GM12878 (cell line): ENCODE data around the gene BAZ2A. TPM values are rescaled to one million over a fixed set of nuclear protein-coding genes. Genes with fewer than 3 reads are reported as not detected.

ENCODE experiments used
- ATAC-seq: fragments of 200-7000 bp; cut with Tn5 transposase; 3 replicates; pipeline ENCODE4 v1.9.1; 2020; ENCODE audit warnings: mild to moderate bottlenecking, moderate library complexity
- BruUV-seq: library from RNA; stranded (reverse); fragments of 400-500 nt; replicated peaks from 2 replicates; lab custom pipeline; 2021; lab: Mats Ljungman, UMichigan
- CTCF ChIA-PET: fragments of 300-600 bp; sonication (Branson Sonifier 250); formaldehyde crosslinking; extraction: SDS; loops from one replicate; lab custom pipeline; 2021; ENCODE audit warnings: inconsistent platforms; lab: Yijun Ruan, JAX
- POLR2A ChIA-PET: fragments of 350-600 bp; formaldehyde crosslinking; extraction: SDS; loops from one replicate; lab custom pipeline; 2021; ENCODE audit warnings: inconsistent platforms; lab: Charles Lee
- RAD21 ChIA-PET: fragments of 300-600 bp; sonication (Branson Sonifier 250); formaldehyde crosslinking; loops from one replicate; lab custom pipeline; 2023; ENCODE audit warnings: antibody characterized with exemption; ENCODE audit not compliant: unreplicated experiment; lab: Charles Lee
- SMC1A ChIA-PET: fragments of 300-600 bp; sonication (Branson Sonifier 250); formaldehyde crosslinking; loops from one replicate; lab custom pipeline; 2023; ENCODE audit not compliant: unreplicated experiment, uncharacterized antibody; lab: Charles Lee
- DNase-seq: peaks from one replicate; pipeline ENCODE4 v3.0.0-alpha.2; 2011; ENCODE audit warnings: low read depth, low spot score
- FAIRE-seq: peaks from 3 replicates; lab custom pipeline; 2011; peaks lifted over from hg19 to GRCh38; lab: Jason Lieb, UNC
- H2AFZ ChIP-seq: 2 replicates; pipeline ENCODE4 v1.6.0; 2011; ENCODE audit warnings: low read depth, low read length, control low read depth; ENCODE audit not compliant: control insufficient read depth
- H3K27ac ChIP-seq: 2 replicates; pipeline ENCODE4 v1.5.1; 2011; ENCODE audit warnings: control low read depth; ENCODE audit not compliant: control insufficient read depth, insufficient read depth
- H3K27me3 ChIP-seq, 2 experiments: replicated peaks in 1 of 2; 2 replicates each; pipeline versions ENCODE4 v1.6.0 to v1.6.1; 2011; ENCODE audit warnings: low read length in 1 of 2; ENCODE audit not compliant: control insufficient read depth in 2 of 2, insufficient read depth in 2 of 2
- H3K36me3 ChIP-seq, 2 experiments: 2 replicates each; pipeline ENCODE4 v1.5.1; 2011; ENCODE audit warnings: low read length in 1 of 2; ENCODE audit not compliant: control insufficient read depth in 2 of 2, insufficient read depth in 2 of 2
- H3K4me1 ChIP-seq: 2 replicates; pipeline ENCODE4 v1.6.1; 2011; ENCODE audit warnings: mild to moderate bottlenecking, low read length, moderate library complexity, mixed read lengths; ENCODE audit not compliant: control insufficient read depth, insufficient read depth
- H3K4me2 ChIP-seq: 2 replicates; pipeline ENCODE4 v1.6.0; 2011; ENCODE audit warnings: control low read depth; ENCODE audit not compliant: control insufficient read depth, insufficient read depth
- H3K4me3 ChIP-seq: fragments of 200-600 bp; sonication (generic); 2 replicates; pipeline ENCODE4 v1.5.1; 2016
- H3K79me2 ChIP-seq: 2 replicates; pipeline ENCODE4 v1.6.0; 2011; ENCODE audit warnings: low read length; ENCODE audit not compliant: control insufficient read depth, insufficient read depth
- H3K9ac ChIP-seq: 2 replicates; pipeline ENCODE4 v1.8.0; 2011; ENCODE audit warnings: low read length, control low read depth, mixed read lengths; ENCODE audit not compliant: control insufficient read depth, insufficient read depth
- H3K9me3 ChIP-seq: replicated peaks from 3 replicates; pipeline ENCODE4 v1.5.1; 2011; ENCODE audit warnings: mild to moderate bottlenecking, low read length; ENCODE audit not compliant: control insufficient read depth, insufficient read depth
- H4K20me1 ChIP-seq: 2 replicates; pipeline ENCODE4 v1.6.0; 2011; ENCODE audit not compliant: control insufficient read depth, insufficient read depth
- BRCA1 ChIP-seq: IDR thresholded peaks from 2 replicates; pipeline ENCODE4 v1.6.1; 2011; ENCODE audit warnings: low read depth, low read length, improper control_type of control experiment
- CBX3 ChIP-seq: fragments of 200-600 bp; sonication (generic); IDR thresholded peaks from 2 replicates; pipeline ENCODE4 v1.6.1; 2016; ENCODE audit warnings: low read depth, borderline replicate concordance
- CUX1 ChIP-seq: IDR thresholded peaks from 2 replicates; pipeline ENCODE4 v1.6.1; 2012; ENCODE audit warnings: improper control_type of control experiment, low read depth, low read length; ENCODE audit not compliant: insufficient replicate concordance
- NFXL1 ChIP-seq: fragments of 450-650 bp; IDR thresholded peaks from 2 replicates; pipeline ENCODE4 v1.6.1; 2017; ENCODE audit warnings: antibody characterized with exemption, mild to moderate bottlenecking, borderline replicate concordance
- RAD21 ChIP-seq: IDR thresholded peaks from 2 replicates; pipeline ENCODE4 v1.6.1; 2011; ENCODE audit warnings: mild to moderate bottlenecking, low read depth, low read length, moderate library complexity; ENCODE audit not compliant: insufficient read depth
- RBBP5 ChIP-seq: fragments of 200-600 bp; sonication (generic); conservative IDR thresholded peaks from 2 replicates; pipeline ENCODE4 v1.6.1; 2016
- YY1 ChIP-seq: IDR thresholded peaks from 2 replicates; pipeline ENCODE4 v1.6.1; 2011; ENCODE audit warnings: low read depth, mild to moderate bottlenecking, low read length
- ZNF687 ChIP-seq: fragments of 450-650 bp; IDR thresholded peaks from 2 replicates; pipeline ENCODE4 v1.6.1; 2017; ENCODE audit warnings: mild to moderate bottlenecking, moderate library complexity
- WGBS: methylation state at CpG from one replicate; pipeline ENCODE4 v1.1.6; 2016; ENCODE audit warnings: low lambda C conversion rate; ENCODE audit not compliant: insufficient replicate concordance, insufficient coverage; ENCODE audit errors: missing lambda C conversion rate; 5-methylcytosine and 5-hydroxymethylcytosine counted together
- in situ Hi-C: fragments of 300-500 bp; cut with MboI; formaldehyde crosslinking; loops from 9 replicates; pipeline ENCODE4 v1.14.3; 2018; ENCODE audit warnings: mixed read lengths
- intact Hi-C: fragments of 100-400 bp; cut with micrococcal nuclease; formaldehyde crosslinking; loops from one replicate; pipeline ENCODE4 v1.14.2; 2022; ENCODE audit not compliant: unreplicated experiment
- polyA plus RNA-seq, 11 experiments: library from polyadenylated mRNA; depleted of rRNA in 4 of 11; unstranded in 6 of 11; stranded (reverse) in 5 of 11; fragments of >200 nt; fragmentation: Nextera tagmentation in 4 of 11; fragmentation: Illumina TruSeq in 1 of 11; extraction: Ambion mirVana in 4 of 11; extraction: Trizol in 1 of 11; gene quantifications; 1 replicate in 1 of 11; 2 replicates in 10 of 11; pipeline versions ENCODE4 v1.2.1 to v1.2.3, GENCODE V29; 2011 to 2016; ENCODE audit warnings: inconsistent platforms in 2 of 11, missing spikeins in 2 of 11, low read depth in 1 of 11
- total RNA-seq, 4 experiments: library from RNA; depleted of rRNA in 3 of 4; stranded (reverse); fragments of >200 nt in 3 of 4; fragmentation: Illumina TruSeq in 1 of 4; extraction: Trizol in 1 of 4; gene quantifications; 2 replicates each; pipeline versions ENCODE4 v1.2.1 to v1.2.3, GENCODE V29; 2013 to 2021
- TF ChIP-seq, protein P1 (sequence below), 3 experiments: IDR thresholded peaks in 2 of 3; conservative IDR thresholded peaks in 1 of 3; 2 replicates each; pipeline ENCODE4 v1.5.1; 2011; ENCODE audit warnings: low read depth in 3 of 3, low read length in 3 of 3, mild to moderate bottlenecking in 3 of 3, control low read depth in 2 of 3, moderate library complexity in 2 of 3, inconsistent platforms in 1 of 3, mixed read lengths in 1 of 3; ENCODE audit not compliant: control insufficient read depth in 2 of 3, insufficient read depth in 1 of 3; ENCODE audit errors: extremely low read depth in 1 of 3

BAZ2A gene
- total and polyA plus RNA-seq, 10 of the 15 experiments (the other 5 are each of a cell fraction or from before 2014, with no cell fraction given): 4.8 to 90.2 (median 29.9) TPM

- TF ChIP-seq BRCA1: no peak
Measured at GRCh38 chr12:56591126-56591525, 39.0 kb downstream of the BAZ2A start (continued).

- RAD21 ChIA-PET: interaction anchor here (0.6 to 2.8 kb wide), 4 partner anchors 46 to 104 kb away, joined by 3 to 14 read pairs (median 6); no protein-coding TSS in a partner anchor
- H2AFZ ChIP-seq: no peak overlapping the region
- no TSS peak for BruUV-seq
- no peaks in the 10 kb centered on the region for H3K4me1 ChIP-seq
- H3K9ac ChIP-seq: no peak overlapping the region
- SMC1A ChIA-PET: interaction anchor here (0.8 to 4.7 kb wide), 9 partner anchors 9 to 78 kb away, joined by 3 to 30 read pairs (median 4); partner anchors contain the start of gene RBMS2
- H3K9me3 ChIP-seq: no peaks in the 10 kb centered on the region
- intact Hi-C loops: loop anchor here (1.0 to 10.0 kb wide), 2 partner anchors 77 to 396 kb away; no protein-coding TSS in a partner anchor
- CTCF ChIA-PET: interaction anchor here (0.7 to 6.5 kb wide), 20 partner anchors 10 to 428 kb away, joined by 3 to 50 read pairs (median 4); partner anchors contain the start of gene RBMS2
- no peak overlapping the region for H3K4me2 ChIP-seq
- ATAC-seq (peak; percentile 95), FAIRE-seq (peak; percentile 89), DNase-seq (no peak)
- in situ Hi-C loops: loop anchor here (5.0 kb wide), 1 partner anchor 68 kb away; the partner anchor contains the start of gene RBMS2
- no peaks in the 10 kb centered on the region for H3K79me2 ChIP-seq
- H3K4me3 ChIP-seq: no peak overlapping the region
- POLR2A ChIA-PET: interaction anchor here (0.5 to 1.6 kb wide), 4 partner anchors 46 to 104 kb away, joined by 3 to 5 read pairs (median 4); no protein-coding TSS in a partner anchor
- 53% methylated on average over 3 of the region's 3 CpGs for WGBS
- no peaks in the 10 kb centered on the region for H3K27me3 ChIP-seq
- no peaks in the 10 kb centered on the region; a peak in 1 of 4 replicates for H3K36me3 ChIP-seq
- H3K27ac ChIP-seq: no peak overlapping the region
- no peaks in the 10 kb centered on the region for H4K20me1 ChIP-seq
- TF ChIP-seq, protein P1, sequence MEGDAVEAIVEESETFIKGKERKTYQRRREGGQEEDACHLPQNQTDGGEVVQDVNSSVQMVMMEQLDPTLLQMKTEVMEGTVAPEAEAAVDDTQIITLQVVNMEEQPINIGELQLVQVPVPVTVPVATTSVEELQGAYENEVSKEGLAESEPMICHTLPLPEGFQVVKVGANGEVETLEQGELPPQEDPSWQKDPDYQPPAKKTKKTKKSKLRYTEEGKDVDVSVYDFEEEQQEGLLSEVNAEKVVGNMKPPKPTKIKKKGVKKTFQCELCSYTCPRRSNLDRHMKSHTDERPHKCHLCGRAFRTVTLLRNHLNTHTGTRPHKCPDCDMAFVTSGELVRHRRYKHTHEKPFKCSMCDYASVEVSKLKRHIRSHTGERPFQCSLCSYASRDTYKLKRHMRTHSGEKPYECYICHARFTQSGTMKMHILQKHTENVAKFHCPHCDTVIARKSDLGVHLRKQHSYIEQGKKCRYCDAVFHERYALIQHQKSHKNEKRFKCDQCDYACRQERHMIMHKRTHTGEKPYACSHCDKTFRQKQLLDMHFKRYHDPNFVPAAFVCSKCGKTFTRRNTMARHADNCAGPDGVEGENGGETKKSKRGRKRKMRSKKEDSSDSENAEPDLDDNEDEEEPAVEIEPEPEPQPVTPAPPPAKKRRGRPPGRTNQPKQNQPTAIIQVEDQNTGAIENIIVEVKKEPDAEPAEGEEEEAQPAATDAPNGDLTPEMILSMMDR (IDR thresholded peaks at IDR 0.05 in 2 of 3, conservative IDR thresholded peaks at IDR 0.05 in 1 of 3; ENCODE audit: control insufficient read depth in 2 of 3, extremely low read depth in 1 of 3, insufficient read depth in 1 of 3, low read depth in 3 of 3, low read length in 3 of 3): peak; percentile 70 to 83 (median 74)
- TF ChIP-seq CUX1 (no peak), RAD21 (peak; percentile 65), YY1 (no peak), RBBP5 (no peak), ZNF687 (no peak), NFXL1 (no peak), CBX3 (no peak)
Measured at GRCh38 chr12:56590237-56590830, 39.8 kb downstream of the BAZ2A start.
